ENCODE measurements around the gene ZNF343. TPM values are rescaled to one million over a fixed set of nuclear protein-coding genes. Genes with fewer than 3 reads are reported as not detected.

ZNF343 gene
- total and polyA plus RNA-seq, 7 experiments from 2014 or later = 3.7 to 14.4 (median 11.5) TPM

DNA sequence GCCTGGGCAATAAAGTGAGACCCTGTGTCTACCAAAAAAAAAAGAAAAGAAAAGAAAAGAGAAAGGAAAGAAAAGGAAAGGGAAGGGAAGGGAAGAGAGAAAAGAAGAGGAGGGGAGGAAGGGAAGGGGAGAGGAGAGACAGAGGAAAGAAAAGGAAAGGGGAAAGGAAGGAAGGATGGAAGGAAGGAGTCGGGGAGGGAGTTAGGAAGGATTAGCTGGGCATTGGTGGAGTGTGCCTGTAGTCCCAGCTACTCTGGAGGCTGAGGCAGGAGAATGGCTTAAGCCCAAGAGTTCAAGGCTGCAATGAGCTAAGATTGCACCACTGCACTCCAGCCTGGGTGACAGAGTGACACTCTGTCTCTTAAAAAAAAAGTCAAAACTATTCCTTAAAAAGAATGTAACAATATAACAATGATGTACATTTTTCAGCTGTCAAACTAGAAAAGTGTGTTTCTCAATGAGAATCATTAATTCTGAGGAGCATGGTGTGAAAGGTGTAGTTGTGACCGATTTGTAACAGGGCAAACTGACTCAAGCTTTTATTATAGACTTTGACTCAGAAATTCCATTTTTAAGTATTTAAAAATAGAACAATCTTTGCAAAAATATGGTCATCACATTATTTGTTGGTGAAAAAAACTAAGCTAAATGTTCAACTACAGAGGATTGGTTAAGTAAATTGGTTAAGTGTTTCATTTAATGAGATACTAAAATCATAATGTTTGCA lies 52.8 kb downstream of the ZNF343 start:
- DNase-seq (no peak), ATAC-seq (no peak)
- ChIA-PET POLR2A (no interaction called here), CTCF (interaction anchor here (0.6 to 0.7 kb wide), 2 partner anchors 23 to 893 kb away, joined by 3 to 4 read pairs; no protein-coding TSS in a partner anchor)
- Mint-ChIP-seq H3K36me3 (peaks cover 5 to 23% (median 14%) of the 10 kb centered on the region in 5 donors), H3K9me3 (no peaks in the 10 kb centered on the region), H3K4me3 (no peak overlapping the region), H3K4me1 (peaks cover 0 to 5% (median 0%) of the 10 kb centered on the region in 7 donors), H3K27me3 (peaks cover 0 to 1% (median 0%) of the 10 kb centered on the region in 5 donors), H3K27ac (no peak overlapping the region)
- H3K9me3 ChIP-seq (ENCODE audit: control insufficient read depth in 2 of 3, low read length in 3 of 3) = no peaks in the 10 kb centered on the region
- intact Hi-C loops (cut with micrococcal nuclease) = no loop called here
- H3K27me3 ChIP-seq (ENCODE audit: control insufficient read depth in 2 of 2, insufficient read depth in 2 of 2, low read length in 2 of 2) = no peaks in the 10 kb centered on the region
- H3K36me3 ChIP-seq (ENCODE audit: control insufficient read depth in 2 of 3, insufficient read depth in 3 of 3, low read length in 3 of 3) = peaks cover 4 to 24% (median 6%) of the 10 kb centered on the region in 3 experiments
- no peaks in the 10 kb centered on the region for H3K4me1 ChIP-seq (ENCODE audit: control insufficient read depth in 2 of 2, insufficient read depth in 2 of 2, low read length in 2 of 2)
- no peak overlapping the region for H3K4me3 ChIP-seq (ENCODE audit: low read length)
- no peak overlapping the region for H3K27ac ChIP-seq (ENCODE audit: low read depth, low read length)

DNA sequence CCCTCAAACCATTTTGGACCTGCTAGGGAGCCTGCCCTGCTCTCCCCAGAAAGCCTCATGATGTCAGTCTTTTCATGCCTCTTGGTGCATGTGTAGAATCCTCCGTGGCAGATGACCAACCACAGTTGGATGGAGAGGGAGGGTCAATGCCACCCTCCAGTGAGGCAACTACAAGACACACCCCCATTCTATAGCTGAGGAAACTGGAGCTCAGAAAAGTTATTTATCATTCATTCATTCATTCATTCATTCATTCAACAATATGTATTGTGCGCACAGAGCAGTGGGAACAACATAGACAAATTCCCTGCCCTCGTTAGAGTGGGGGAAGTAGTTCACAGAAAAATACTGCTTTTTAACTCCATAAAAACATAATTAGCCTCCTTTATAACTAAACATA lies 54.9 kb downstream of the ZNF343 start:
- Histone ChIP-seq H3K27ac (ENCODE audit: low read depth, low read length) (no peak overlapping the region), H3K9me3 (ENCODE audit: control insufficient read depth in 2 of 3, low read length in 3 of 3) (no peaks in the 10 kb centered on the region), H3K4me1 (ENCODE audit: control insufficient read depth in 2 of 2, insufficient read depth in 2 of 2, low read length in 2 of 2) (peaks cover 0 to 6% of the 10 kb centered on the region in 2 donors), H3K4me3 (ENCODE audit: low read length) (no peak overlapping the region), H3K27me3 (ENCODE audit: control insufficient read depth in 2 of 2, insufficient read depth in 2 of 2, low read length in 2 of 2) (no peaks in the 10 kb centered on the region), H3K36me3 (ENCODE audit: control insufficient read depth in 2 of 3, insufficient read depth in 3 of 3, low read length in 3 of 3) (peaks cover 0 to 2% (median 0%) of the 10 kb centered on the region in 3 experiments)
- DNase-seq (no peak), ATAC-seq (no peak)
- Mint-ChIP-seq H3K36me3 (peaks cover 0 to 3% (median 2%) of the 10 kb centered on the region in 5 donors), H3K4me1 (peaks cover 0 to 15% (median 4%) of the 10 kb centered on the region in 7 donors), H3K4me3 (no peak overlapping the region), H3K27ac (no peak overlapping the region), H3K27me3 (peaks cover 0 to 4% (median 0%) of the 10 kb centered on the region in 5 donors), H3K9me3 (no peaks in the 10 kb centered on the region)
- POLR2A ChIA-PET = no interaction called here
- CTCF ChIA-PET = interaction anchor here (0.7 to 1.0 kb wide), 3 partner anchors 24 to 216 kb away, joined by 3 to 7 read pairs (median 3); no protein-coding TSS in a partner anchor
- intact Hi-C loops (cut with micrococcal nuclease) = loop anchor here (2.0 to 5.0 kb wide), 3 partner anchors 67 to 689 kb away; no protein-coding TSS in a partner anchor

GRCh38 chr20:2451939-2452732 lies 56.6 kb downstream of the ZNF343 start:
- H3K36me3 Mint-ChIP-seq = peaks cover 0 to 4% (median 0%) of the 10 kb centered on the region in 5 donors
- Histone ChIP-seq H3K9me3 (ENCODE audit: control insufficient read depth in 2 of 3, low read length in 3 of 3) (no peaks in the 10 kb centered on the region), H3K4me1 (ENCODE audit: control insufficient read depth in 2 of 2, insufficient read depth in 2 of 2, low read length in 2 of 2) (peaks cover 0 to 6% of the 10 kb centered on the region in 2 donors), H3K36me3 (ENCODE audit: control insufficient read depth in 2 of 3, insufficient read depth in 3 of 3, low read length in 3 of 3) (no peaks in the 10 kb centered on the region), H3K27ac (ENCODE audit: low read depth, low read length) (no peak overlapping the region), H3K4me3 (ENCODE audit: low read length) (no peak overlapping the region), H3K27me3 (ENCODE audit: control insufficient read depth in 2 of 2, insufficient read depth in 2 of 2, low read length in 2 of 2) (no peaks in the 10 kb centered on the region)
- H3K27ac Mint-ChIP-seq = no peak overlapping the region
- H3K9me3 Mint-ChIP-seq = peaks cover 0 to 3% (median 0%) of the 10 kb centered on the region in 11 donors
- DNase-seq (peak; percentile 12 to 68 (median 39)), ATAC-seq (peak; percentile 78)
- H3K27me3 Mint-ChIP-seq = peaks cover 0 to 4% (median 0%) of the 10 kb centered on the region in 5 donors
- intact Hi-C loops (cut with micrococcal nuclease) = loop anchor here (1.0 to 5.0 kb wide), 5 partner anchors 65 to 687 kb away; no protein-coding TSS in a partner anchor
- H3K4me1 Mint-ChIP-seq = peaks cover 0 to 13% (median 4%) of the 10 kb centered on the region in 7 donors
- no peak overlapping the region for H3K4me3 Mint-ChIP-seq
- ChIA-PET POLR2A (interaction anchor here (0.7 kb wide), 1 partner anchor 222 kb away, joined by 3 read pairs; no protein-coding TSS in a partner anchor), CTCF (interaction anchor here (0.8 to 1.2 kb wide), 3 partner anchors 11 to 82 kb away, joined by 3 to 4 read pairs (median 3); no protein-coding TSS in a partner anchor)

GRCh38 chr20:2451422-2451821 lies 57.3 kb downstream of the ZNF343 start:
- H3K4me1 ChIP-seq (ENCODE audit: control insufficient read depth in 2 of 2, insufficient read depth in 2 of 2, low read length in 2 of 2) = peaks cover 0 to 6% of the 10 kb centered on the region in 2 donors
- Mint-ChIP-seq H3K27me3 (peaks cover 0 to 4% (median 0%) of the 10 kb centered on the region in 5 donors), H3K9me3 (peaks cover 0 to 8% (median 0%) of the 10 kb centered on the region in 11 donors), H3K27ac (no peak overlapping the region), H3K36me3 (peaks cover 0 to 7% (median 0%) of the 10 kb centered on the region in 5 donors), H3K4me1 (peaks cover 0 to 13% (median 4%) of the 10 kb centered on the region in 7 donors), H3K4me3 (no peak overlapping the region)
- no peak overlapping the region for H3K27ac ChIP-seq (ENCODE audit: low read depth, low read length)
- ChIA-PET CTCF (interaction anchor here (1.2 kb wide), 1 partner anchor 12 kb away, joined by 4 read pairs; no protein-coding TSS in a partner anchor), POLR2A (interaction anchor here (0.7 kb wide), 1 partner anchor 223 kb away, joined by 3 read pairs; no protein-coding TSS in a partner anchor)
- no peaks in the 10 kb centered on the region for H3K36me3 ChIP-seq (ENCODE audit: control insufficient read depth in 2 of 3, insufficient read depth in 3 of 3, low read length in 3 of 3)
- H3K4me3 ChIP-seq (ENCODE audit: low read length) = no peak overlapping the region
- peaks cover 0 to 3% (median 0%) of the 10 kb centered on the region in 3 experiments for H3K9me3 ChIP-seq (ENCODE audit: control insufficient read depth in 2 of 3, low read length in 3 of 3)
- intact Hi-C loops (cut with micrococcal nuclease) = loop anchor here (5.0 kb wide), 1 partner anchor 484 kb away; no protein-coding TSS in a partner anchor
- ATAC-seq (no peak), DNase-seq (no peak)
- no peaks in the 10 kb centered on the region for H3K27me3 ChIP-seq (ENCODE audit: control insufficient read depth in 2 of 2, insufficient read depth in 2 of 2, low read length in 2 of 2)

- DNase-seq (no peak), ATAC-seq (no peak)
- H3K27me3 Mint-ChIP-seq = peaks cover 0 to 4% (median 0%) of the 10 kb centered on the region in 5 donors
- peaks cover 0 to 13% (median 4%) of the 10 kb centered on the region in 7 donors for H3K4me1 Mint-ChIP-seq
- Histone ChIP-seq H3K9me3 (ENCODE audit: control insufficient read depth in 2 of 3, low read length in 3 of 3) (peaks cover 0 to 3% (median 0%) of the 10 kb centered on the region in 3 experiments), H3K4me1 (ENCODE audit: control insufficient read depth in 2 of 2, insufficient read depth in 2 of 2, low read length in 2 of 2) (peaks cover 0 to 6% of the 10 kb centered on the region in 2 donors), H3K36me3 (ENCODE audit: control insufficient read depth in 2 of 3, insufficient read depth in 3 of 3, low read length in 3 of 3) (no peaks in the 10 kb centered on the region), H3K27ac (ENCODE audit: low read depth, low read length) (no peak overlapping the region), H3K27me3 (ENCODE audit: control insufficient read depth in 2 of 2, insufficient read depth in 2 of 2, low read length in 2 of 2) (no peaks in the 10 kb centered on the region), H3K4me3 (ENCODE audit: low read length) (no peak overlapping the region)
- H3K9me3 Mint-ChIP-seq = peaks cover 0 to 11% (median 0%) of the 10 kb centered on the region in 11 donors
- CTCF ChIA-PET = no interaction called here
- POLR2A ChIA-PET = no interaction called here
- no peak overlapping the region for H3K4me3 Mint-ChIP-seq
- no peak overlapping the region for H3K27ac Mint-ChIP-seq
- intact Hi-C loops (cut with micrococcal nuclease) = no loop called here
- peaks cover 0 to 8% (median 0%) of the 10 kb centered on the region in 5 donors for H3K36me3 Mint-ChIP-seq
These were observed 59.3 kb downstream of the ZNF343 start for GRCh38 chr20:2449386-2449785.

GRCh38 chr20:2446845-2447244 lies 61.9 kb downstream of the ZNF343 start:
- Histone ChIP-seq H3K9me3 (ENCODE audit: control insufficient read depth in 2 of 3, low read length in 3 of 3) (peaks cover 0 to 3% (median 0%) of the 10 kb centered on the region in 3 experiments), H3K36me3 (ENCODE audit: control insufficient read depth in 2 of 3, insufficient read depth in 3 of 3, low read length in 3 of 3) (no peaks in the 10 kb centered on the region), H3K27ac (ENCODE audit: low read depth, low read length) (no peak overlapping the region), H3K27me3 (ENCODE audit: control insufficient read depth in 2 of 2, insufficient read depth in 2 of 2, low read length in 2 of 2) (no peaks in the 10 kb centered on the region), H3K4me1 (ENCODE audit: control insufficient read depth in 2 of 2, insufficient read depth in 2 of 2, low read length in 2 of 2) (peaks cover 0 to 6% of the 10 kb centered on the region in 2 donors), H3K4me3 (ENCODE audit: low read length) (no peak overlapping the region)
- ATAC-seq = peak; percentile 60
- no peak overlapping the region for H3K27ac Mint-ChIP-seq
- ChIA-PET CTCF (no interaction called here), POLR2A (no interaction called here)
- H3K4me1 Mint-ChIP-seq = peaks cover 0 to 13% (median 2%) of the 10 kb centered on the region in 7 donors
- H3K27me3 Mint-ChIP-seq = peaks cover 0 to 4% (median 0%) of the 10 kb centered on the region in 5 donors
- peaks cover 0 to 11% (median 0%) of the 10 kb centered on the region in 11 donors for H3K9me3 Mint-ChIP-seq
- intact Hi-C loops (cut with micrococcal nuclease) = no loop called here
- H3K4me3 Mint-ChIP-seq = no peak overlapping the region
- H3K36me3 Mint-ChIP-seq = peaks cover 0 to 8% (median 4%) of the 10 kb centered on the region in 5 donors
- no peak for DNase-seq

Data from naive thymus-derived CD4-positive, alpha-beta T cell (primary cell).